ENCODE results near the gene NRCAM. TPM values are rescaled to one million over a fixed set of nuclear protein-coding genes. Genes with fewer than 3 reads are reported as not detected.

NRCAM gene
- total RNA-seq, 4 donors from 2014 or later, result 10.1 to 19.5 (median 13.0) TPM

DNA sequence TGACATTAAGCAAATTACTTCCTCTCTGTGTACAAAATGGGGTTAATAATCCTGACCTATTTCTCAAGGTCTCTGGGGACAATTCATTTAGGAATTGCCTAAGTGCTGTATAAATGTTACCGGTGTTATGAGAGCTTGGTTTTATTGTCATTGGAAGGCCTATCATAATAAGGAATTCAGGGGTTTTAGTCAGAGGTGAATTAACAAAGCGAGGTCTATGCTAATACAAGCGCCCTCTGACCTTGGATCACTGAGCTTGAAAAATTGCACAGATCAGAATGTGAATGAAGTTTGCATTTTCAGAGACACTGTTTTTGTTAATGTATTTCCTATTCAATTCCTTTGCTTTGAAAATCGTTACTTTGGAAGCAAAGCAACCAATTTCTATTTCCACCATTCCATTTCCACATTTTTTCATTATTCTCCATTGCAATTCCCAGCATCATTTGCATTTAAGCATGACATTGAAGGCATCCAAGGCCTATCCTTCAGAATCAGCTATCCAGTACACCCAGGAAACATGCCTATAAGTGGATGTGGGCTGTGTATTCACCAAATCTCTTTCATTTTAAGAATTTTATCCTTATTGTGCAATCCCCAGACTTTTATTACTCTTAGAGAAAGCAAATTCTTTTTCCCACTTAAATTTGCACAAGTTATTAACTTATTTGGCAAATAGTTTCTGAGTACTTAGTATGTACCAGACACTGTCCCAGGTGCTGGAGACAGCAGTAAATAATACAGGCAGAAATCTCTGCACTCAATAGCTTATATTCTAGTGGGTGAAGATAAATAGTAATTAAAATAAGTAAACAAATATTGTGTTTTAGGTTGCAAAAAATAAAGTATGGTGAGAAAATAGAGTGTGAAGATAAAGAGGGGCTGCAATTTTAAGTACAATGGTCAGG lies 133.1 kb downstream of the NRCAM start:
- no peaks in the 10 kb centered on the region for H3K36me3 ChIP-seq
- 66 to 70% methylated on average over 4 of the region's 4 CpGs for WGBS, 2 donors
- H3K4me1 ChIP-seq, result no peaks in the 10 kb centered on the region
- no peak overlapping the region for H3K4me3 ChIP-seq (replicated peaks in 1 of 3)
- TF ChIP-seq POLR2A (IDR thresholded peaks at IDR 0.05), result no peak
- TF ChIP-seq, protein P1, sequence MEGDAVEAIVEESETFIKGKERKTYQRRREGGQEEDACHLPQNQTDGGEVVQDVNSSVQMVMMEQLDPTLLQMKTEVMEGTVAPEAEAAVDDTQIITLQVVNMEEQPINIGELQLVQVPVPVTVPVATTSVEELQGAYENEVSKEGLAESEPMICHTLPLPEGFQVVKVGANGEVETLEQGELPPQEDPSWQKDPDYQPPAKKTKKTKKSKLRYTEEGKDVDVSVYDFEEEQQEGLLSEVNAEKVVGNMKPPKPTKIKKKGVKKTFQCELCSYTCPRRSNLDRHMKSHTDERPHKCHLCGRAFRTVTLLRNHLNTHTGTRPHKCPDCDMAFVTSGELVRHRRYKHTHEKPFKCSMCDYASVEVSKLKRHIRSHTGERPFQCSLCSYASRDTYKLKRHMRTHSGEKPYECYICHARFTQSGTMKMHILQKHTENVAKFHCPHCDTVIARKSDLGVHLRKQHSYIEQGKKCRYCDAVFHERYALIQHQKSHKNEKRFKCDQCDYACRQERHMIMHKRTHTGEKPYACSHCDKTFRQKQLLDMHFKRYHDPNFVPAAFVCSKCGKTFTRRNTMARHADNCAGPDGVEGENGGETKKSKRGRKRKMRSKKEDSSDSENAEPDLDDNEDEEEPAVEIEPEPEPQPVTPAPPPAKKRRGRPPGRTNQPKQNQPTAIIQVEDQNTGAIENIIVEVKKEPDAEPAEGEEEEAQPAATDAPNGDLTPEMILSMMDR (IDR thresholded peaks at IDR 0.05), result no peak
- no peaks in the 10 kb centered on the region for H3K27me3 ChIP-seq
- DNase-seq, result no peak
- H3K9me3 ChIP-seq, result no peaks in the 10 kb centered on the region
- no peak overlapping the region for H3K27ac ChIP-seq
- intact Hi-C loops (cut with DNase I), result no loop called here

DNA sequence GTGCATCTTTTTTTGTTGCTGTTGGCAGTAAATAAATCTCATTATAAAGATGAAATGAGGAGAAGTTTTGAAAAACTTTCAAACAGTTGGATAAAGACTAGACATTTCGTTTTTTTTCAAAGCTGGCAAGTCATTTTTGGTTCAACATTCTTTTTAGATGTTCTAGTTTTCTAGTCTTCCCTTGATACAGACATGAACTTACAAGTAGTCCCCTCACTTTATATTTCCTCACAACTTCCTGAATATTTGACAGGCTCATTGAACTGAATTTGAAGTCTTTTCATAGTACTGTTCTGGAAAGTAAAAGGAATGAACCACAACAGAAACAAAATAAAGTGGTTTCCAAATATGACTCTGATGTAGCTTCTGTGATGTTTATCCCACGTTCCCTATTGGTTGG lies 134.2 kb downstream of the NRCAM start:
- H3K27ac ChIP-seq, result no peak overlapping the region
- no peaks in the 10 kb centered on the region for H3K4me1 ChIP-seq
- TF ChIP-seq, protein P1 (IDR thresholded peaks at IDR 0.05), result no peak
- TF ChIP-seq POLR2A (IDR thresholded peaks at IDR 0.05), result no peak
- intact Hi-C loops (cut with DNase I), result no loop called here
- no peak for DNase-seq
- H3K9me3 ChIP-seq, result no peaks in the 10 kb centered on the region
- H3K36me3 ChIP-seq, result no peaks in the 10 kb centered on the region
- no peaks in the 10 kb centered on the region for H3K27me3 ChIP-seq
- WGBS, 2 donors, result 75 to 81% methylated on average over 2 of the region's 2 CpGs
- no peak overlapping the region for H3K4me3 ChIP-seq (replicated peaks in 1 of 3)

DNA sequence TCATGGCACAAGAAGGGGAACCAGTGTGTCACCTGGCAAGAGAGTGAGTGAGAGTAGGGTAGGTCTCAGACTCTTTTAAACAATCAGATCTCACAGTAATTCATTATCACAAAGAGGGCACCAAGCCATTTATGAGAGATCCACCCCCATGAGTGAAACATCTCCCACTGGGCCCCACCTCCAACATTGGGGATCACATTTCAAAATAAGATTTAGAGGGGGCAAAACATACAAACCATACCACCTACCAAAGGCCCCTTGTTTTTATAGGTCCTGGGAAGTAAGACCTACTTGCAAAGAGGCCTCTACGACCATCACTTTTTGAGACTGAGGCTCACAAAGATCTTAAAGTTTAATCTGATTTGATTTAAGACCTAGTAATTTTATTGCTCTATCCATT lies 134.9 kb downstream of the NRCAM start:
- Histone ChIP-seq H3K4me1 (no peaks in the 10 kb centered on the region), H3K9me3 (no peaks in the 10 kb centered on the region), H3K27me3 (no peaks in the 10 kb centered on the region), H3K36me3 (no peaks in the 10 kb centered on the region), H3K4me3 (replicated peaks in 1 of 3) (no peak overlapping the region), H3K27ac (no peak overlapping the region)
- intact Hi-C loops (cut with DNase I), result no loop called here
- TF ChIP-seq, protein P1 (IDR thresholded peaks at IDR 0.05), result no peak
- no peak for TF ChIP-seq POLR2A (IDR thresholded peaks at IDR 0.05)
- DNase-seq, result no peak
- WGBS, 2 donors, result 96 to 97% methylated on average over 1 of the region's 1 CpG

DNA sequence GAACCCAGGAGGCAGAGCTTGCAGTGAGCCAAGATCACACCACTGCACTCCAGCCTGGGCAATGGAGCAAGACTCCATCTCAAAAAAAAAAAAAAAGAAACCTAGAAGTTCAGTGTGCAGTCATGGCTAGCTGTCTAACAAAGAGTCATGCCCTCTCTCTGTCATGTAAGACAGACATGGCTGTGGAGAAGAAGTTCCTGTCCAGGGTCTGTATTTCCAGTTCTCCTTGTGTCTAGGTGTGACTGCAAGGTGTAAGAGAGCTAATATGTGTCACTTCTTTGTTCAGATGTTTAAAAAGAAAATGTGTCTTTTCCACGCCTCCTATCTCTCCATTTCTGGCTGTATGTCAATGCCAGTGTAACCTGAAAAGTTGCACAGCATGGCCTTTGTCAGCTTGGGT lies 139.5 kb downstream of the NRCAM start:
- Histone ChIP-seq H3K27ac (no peak overlapping the region), H3K4me1 (no peaks in the 10 kb centered on the region), H3K27me3 (no peaks in the 10 kb centered on the region), H3K36me3 (no peaks in the 10 kb centered on the region), H3K4me3 (replicated peaks in 1 of 3) (no peak overlapping the region), H3K9me3 (no peaks in the 10 kb centered on the region)
- intact Hi-C loops (cut with DNase I), result no loop called here
- no peak for DNase-seq
- 89 to 97% methylated on average over 1 of the region's 1 CpG for WGBS, 2 donors
- no peak for TF ChIP-seq POLR2A (IDR thresholded peaks at IDR 0.05)
- TF ChIP-seq, protein P1 (IDR thresholded peaks at IDR 0.05), result no peak

DNA sequence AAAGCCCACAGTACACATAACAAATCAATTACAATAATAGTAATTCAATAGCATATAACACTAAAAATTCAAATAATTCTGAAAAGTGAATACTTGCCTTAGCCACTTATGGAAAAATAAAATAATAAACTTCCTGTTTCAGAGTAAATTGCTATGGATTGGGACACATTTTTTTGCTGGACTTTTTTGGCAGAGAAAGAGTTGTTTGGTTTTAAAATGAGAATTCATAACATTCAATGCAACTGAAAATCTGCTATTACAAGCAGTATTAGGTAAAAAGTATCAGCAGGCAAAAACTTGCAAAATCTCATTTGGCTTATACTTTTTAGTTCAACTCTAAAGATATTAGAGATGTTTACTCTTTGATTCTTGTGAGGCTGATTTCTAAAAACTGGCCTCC lies 141.7 kb downstream of the NRCAM start:
- TF ChIP-seq, protein P1 (IDR thresholded peaks at IDR 0.05), result no peak
- TF ChIP-seq POLR2A (IDR thresholded peaks at IDR 0.05), result no peak
- Histone ChIP-seq H3K9me3 (no peaks in the 10 kb centered on the region), H3K27ac (no peak overlapping the region), H3K4me1 (peaks cover 6 to 11% of the 10 kb centered on the region in 2 donors), H3K36me3 (no peaks in the 10 kb centered on the region), H3K4me3 (replicated peaks in 1 of 3) (no peak overlapping the region), H3K27me3 (no peaks in the 10 kb centered on the region)
- no peak for DNase-seq
- intact Hi-C loops (cut with DNase I), result no loop called here
